A549 (cell line): ENCODE data around the gene PRKAR2B. TPM values are rescaled to one million over a fixed set of nuclear protein-coding genes. Genes with fewer than 3 reads are reported as not detected.

ENCODE experiments used
- ATAC-seq, 2 experiments: fragments of 200-7000 bp in 1 of 2; fragments of >200 bp in 1 of 2; cut with Nextera tagmentation in 1 of 2; cut with Tn5 transposase in 1 of 2; 3 replicates each; pipeline versions ENCODE4 v1.8.0 to v1.9.1; 2018 to 2020; ENCODE audit warnings: mild to moderate bottlenecking in 1 of 2, moderate library complexity in 1 of 2
- CTCF ChIA-PET: fragments of 300-600 bp; sonication (Branson Sonifier 250); formaldehyde crosslinking; extraction: SDS; loops from one replicate; lab custom pipeline; 2021; ENCODE audit warnings: antibody characterized with exemption, inconsistent platforms; lab: Yijun Ruan, JAX
- POLR2A ChIA-PET: fragments of 350-600 bp; formaldehyde crosslinking; extraction: SDS; loops from one replicate; lab custom pipeline; 2021; ENCODE audit warnings: antibody characterized with exemption, inconsistent platforms; lab: Yijun Ruan, JAX
- DNase-seq, 2 experiments: peaks; one replicate each; pipeline versions ENCODE4 v3.0.0 to v3.0.0-alpha.2; 2011 to 2016; ENCODE audit warnings: low read depth in 1 of 2, low spot score in 1 of 2
- FAIRE-seq: peaks from 2 replicates; lab custom pipeline; 2011; peaks lifted over from hg19 to GRCh38; lab: Jason Lieb, UNC
- H3K27ac ChIP-seq, 2 experiments: fragments of >200 bp; sonication (Bioruptor Twin); formaldehyde crosslinking; 3 replicates each; pipeline ENCODE4 v1.5.1; 2016 to 2017
- H3K4me1 ChIP-seq: fragments of >200 bp; sonication (Bioruptor Twin); formaldehyde crosslinking; 3 replicates; pipeline ENCODE4 v1.6.1; 2016
- H3K4me2 ChIP-seq: fragments of >200 bp; sonication (Bioruptor Twin); formaldehyde crosslinking; 3 replicates; pipeline ENCODE4 v1.6.1; 2016
- H3K4me3 ChIP-seq: fragments of >200 bp; sonication (Bioruptor Twin); formaldehyde crosslinking; 3 replicates; pipeline ENCODE4 v1.5.1; 2016
- H3K9me3 ChIP-seq: fragments of >200 bp; sonication (Bioruptor Twin); formaldehyde crosslinking; 3 replicates; pipeline ENCODE4 v1.6.1; 2016
- CBX8 ChIP-seq: fragments of 200-600 bp; sonication (generic); IDR thresholded peaks from 2 replicates; pipeline ENCODE4 v1.6.1; 2016
- CHD2 ChIP-seq: fragments of 150-350 bp; IDR thresholded peaks from 2 replicates; pipeline ENCODE4 v1.6.1; 2014; ENCODE audit warnings: low read length; ENCODE audit not compliant: partially characterized antibody
- EHMT2 ChIP-seq: fragments of 200-600 bp; sonication (generic); IDR thresholded peaks from 2 replicates; pipeline ENCODE4 v1.6.1; 2016; ENCODE audit warnings: antibody characterized with exemption, low read depth, mild to moderate bottlenecking, moderate library complexity
- EP300 ChIP-seq, 2 experiments: fragments of >200 bp; sonication (Bioruptor Twin); formaldehyde crosslinking; IDR thresholded peaks; 2 replicates in 1 of 2; 3 replicates in 1 of 2; pipeline ENCODE4 v1.6.1; 2016 to 2017
- FOSB ChIP-seq: fragments of 250-450 bp; sonication (Bioruptor Pico); IDR thresholded peaks from 2 replicates; pipeline ENCODE4 v1.5.0; 2020; ENCODE audit warnings: mild to moderate bottlenecking, moderate library complexity
- HEYL ChIP-seq: fragments of 250-450 bp; sonication (Bioruptor Pico); IDR thresholded peaks from 2 replicates; pipeline ENCODE4 v1.8.0; 2021; ENCODE audit warnings: mild to moderate bottlenecking, moderate library complexity
- HOXB5 ChIP-seq: fragments of 250-450 bp; sonication (Bioruptor Pico); IDR thresholded peaks from 2 replicates; pipeline ENCODE4 v1.5.0; 2020; ENCODE audit warnings: mild to moderate bottlenecking, moderate library complexity
- KDM1A ChIP-seq: fragments of 200-600 bp; sonication (generic); IDR thresholded peaks from 2 replicates; pipeline ENCODE4 v1.6.1; 2016; ENCODE audit warnings: low read depth, mild to moderate bottlenecking
- KDM5A ChIP-seq: fragments of 200-600 bp; sonication (generic); IDR thresholded peaks from 2 replicates; pipeline ENCODE4 v1.6.1; 2016; ENCODE audit warnings: antibody characterized with exemption, mild to moderate bottlenecking
- MAFK ChIP-seq: fragments of 450-650 bp; IDR thresholded peaks from 2 replicates; pipeline ENCODE4 v1.6.1; 2014; ENCODE audit not compliant: partially characterized antibody
- MAX ChIP-seq: IDR thresholded peaks from 2 replicates; pipeline ENCODE4 v1.6.1; 2012
- MAZ ChIP-seq: fragments of 150-350 bp; IDR thresholded peaks from 2 replicates; pipeline ENCODE4 v1.6.1; 2014; ENCODE audit warnings: antibody characterized with exemption, low read depth, low read length, borderline replicate concordance
- MYC ChIP-seq: IDR thresholded peaks from 2 replicates; pipeline ENCODE4 v1.6.1; 2012; ENCODE audit warnings: mild to moderate bottlenecking, inconsistent platforms, low read length, improper control_type of control experiment, borderline replicate concordance
- NFE2L2 ChIP-seq: fragments of 150-350 bp; conservative IDR thresholded peaks from 2 replicates; pipeline ENCODE4 v1.6.1; 2014; ENCODE audit warnings: low read length
- POLR2A ChIP-seq: IDR thresholded peaks from 2 replicates; pipeline ENCODE4 v1.6.1; 2012; ENCODE audit warnings: mild to moderate bottlenecking, low read length
- RAD21 ChIP-seq, 2 experiments: fragments of >200 bp in 1 of 2; sonication (Bioruptor Twin) in 1 of 2; formaldehyde crosslinking in 1 of 2; IDR thresholded peaks in 1 of 2; conservative IDR thresholded peaks in 1 of 2; 2 replicates in 1 of 2; 3 replicates in 1 of 2; pipeline ENCODE4 v1.6.1; 2012 to 2018; ENCODE audit warnings: inconsistent platforms in 1 of 2
- RARB ChIP-seq: fragments of 250-450 bp; sonication (Bioruptor Pico); IDR thresholded peaks from 2 replicates; pipeline ENCODE4 v1.8.0; 2021; ENCODE audit warnings: mild to moderate bottlenecking, moderate library complexity
- RNF2 ChIP-seq: fragments of 200-600 bp; sonication (generic); IDR thresholded peaks from 2 replicates; pipeline ENCODE4 v1.6.1; 2016; ENCODE audit warnings: low read depth, mild to moderate bottlenecking, antibody characterized with exemption, moderate library complexity, borderline replicate concordance
- SREBF2 ChIP-seq: fragments of 450-650 bp; IDR thresholded peaks from 2 replicates; pipeline ENCODE4 v1.6.1; 2014; ENCODE audit warnings: mild to moderate bottlenecking, moderate library complexity
- WGBS: methylation state at CpG from one replicate; pipeline ENCODE4 v1.1.6; 2017; ENCODE audit errors: missing lambda C conversion rate; 5-methylcytosine and 5-hydroxymethylcytosine counted together
- polyA plus RNA-seq, 4 experiments: library from polyadenylated mRNA; depleted of rRNA in 3 of 4; stranded (reverse); fragments of >200 nt; fragmentation: RNase III in 1 of 4; extraction: RNeasy Plus Mini Kit Qiagen cat#74134 plus additional on column Dnase treatment in 1 of 4; gene quantifications; 2 replicates in 3 of 4; 3 replicates in 1 of 4; pipeline ENCODE4 v1.2.3, GENCODE V29; 2011 to 2017
- TF ChIP-seq, protein P1 (sequence below): IDR thresholded peaks from 2 replicates; pipeline ENCODE4 v1.6.1; 2012
- TF ChIP-seq, protein P2 (sequence below): fragments of 250-450 bp; sonication (Bioruptor Pico); IDR thresholded peaks from 2 replicates; pipeline ENCODE4 v1.5.0; 2021; ENCODE audit warnings: mild to moderate bottlenecking, moderate library complexity, borderline replicate concordance
- TF ChIP-seq, protein P3 (sequence below): fragments of 150-350 bp; IDR thresholded peaks from 2 replicates; pipeline ENCODE4 v1.6.1; 2014; ENCODE audit warnings: low read depth, mild to moderate bottlenecking, low read length
- TF ChIP-seq, protein P4 (sequence below): fragments of >200 bp; sonication (Bioruptor Twin); formaldehyde crosslinking; IDR thresholded peaks from 3 replicates; pipeline ENCODE4 v1.5.1; 2016

PRKAR2B gene
- polyA plus RNA-seq, 2 of the 4 experiments (the other 2 are of a cell fraction), result 3.6 to 4.4 TPM

DNA sequence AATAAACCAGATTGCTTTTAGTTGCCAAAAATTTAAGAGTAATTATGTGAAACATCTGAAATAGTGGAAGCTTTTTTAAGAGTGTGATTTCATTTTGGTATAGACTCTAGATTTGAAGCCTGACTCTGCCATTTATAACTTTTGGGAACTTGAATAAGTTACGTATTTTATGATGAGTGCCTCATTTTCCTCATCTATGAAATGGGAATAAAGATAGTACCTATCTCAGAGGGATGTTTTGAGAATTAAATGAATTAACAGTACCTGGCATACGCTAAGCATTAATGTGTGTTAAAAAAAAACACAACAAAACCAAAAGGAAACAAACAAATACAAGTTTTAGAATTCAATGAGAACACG lies 12.9 kb downstream of the PRKAR2B start:
- DNase-seq, result no peak
- no peak overlapping the region for H3K4me2 ChIP-seq
- CTCF ChIA-PET, result interaction anchor here (0.6 to 1.0 kb wide), 3 partner anchors 9 to 110 kb away, joined by 3 read pairs; no protein-coding TSS in a partner anchor

DNA sequence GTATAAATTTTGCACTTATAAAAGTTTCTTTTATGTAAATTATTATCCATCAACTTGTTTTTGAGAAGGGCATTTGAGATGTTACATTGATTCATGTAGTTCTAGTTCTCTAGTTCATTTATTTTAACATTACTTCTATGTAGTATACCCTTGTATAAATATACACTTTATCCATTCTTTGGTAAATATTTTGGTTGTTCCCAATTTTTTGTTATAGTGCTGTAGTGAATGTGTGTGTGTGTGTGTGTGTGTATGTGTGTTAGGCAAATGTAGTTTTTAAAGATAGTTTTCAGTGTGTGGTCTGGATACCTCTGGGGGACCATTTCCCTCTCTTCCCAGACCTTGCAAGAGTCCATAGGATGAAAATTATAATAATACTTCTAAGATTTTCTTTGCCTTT lies 15.0 kb downstream of the PRKAR2B start:
- no peak overlapping the region for H3K4me2 ChIP-seq
- ChIA-PET POLR2A (no interaction called here), CTCF (no interaction called here)
- TF ChIP-seq KDM1A (no peak), RAD21 (conservative IDR thresholded peaks at IDR 0.05 in 1 of 2, IDR thresholded peaks at IDR 0.05 in 1 of 2) (no peak), CBX8 (no peak), KDM5A (no peak), RARB (CRISPR knock-in tag) (no peak), CHD2 (no peak), MYC (no peak), HOXB5 (CRISPR knock-in tag) (no peak), RNF2 (no peak)
- no peak overlapping the region for H3K4me3 ChIP-seq
- no peaks in the 10 kb centered on the region for H3K4me1 ChIP-seq
- no peak for FAIRE-seq
- no peak for DNase-seq
- no peak for ATAC-seq
- H3K9me3 ChIP-seq, result no peaks in the 10 kb centered on the region
- no peak overlapping the region for H3K27ac ChIP-seq

More for the DNA sequence above, 12.9 kb downstream of the PRKAR2B start:
- TF ChIP-seq EHMT2 (no peak), NFE2L2 (no peak), SREBF2 (no peak), MAX (no peak), MAFK (no peak), HEYL (CRISPR knock-in tag) (no peak), POLR2A (no peak), MAZ (no peak), EP300 (IDR thresholded peaks at IDR 0.05) (no peak), FOSB (CRISPR knock-in tag) (no peak), CBX8 (no peak)
- TF ChIP-seq, protein P1, sequence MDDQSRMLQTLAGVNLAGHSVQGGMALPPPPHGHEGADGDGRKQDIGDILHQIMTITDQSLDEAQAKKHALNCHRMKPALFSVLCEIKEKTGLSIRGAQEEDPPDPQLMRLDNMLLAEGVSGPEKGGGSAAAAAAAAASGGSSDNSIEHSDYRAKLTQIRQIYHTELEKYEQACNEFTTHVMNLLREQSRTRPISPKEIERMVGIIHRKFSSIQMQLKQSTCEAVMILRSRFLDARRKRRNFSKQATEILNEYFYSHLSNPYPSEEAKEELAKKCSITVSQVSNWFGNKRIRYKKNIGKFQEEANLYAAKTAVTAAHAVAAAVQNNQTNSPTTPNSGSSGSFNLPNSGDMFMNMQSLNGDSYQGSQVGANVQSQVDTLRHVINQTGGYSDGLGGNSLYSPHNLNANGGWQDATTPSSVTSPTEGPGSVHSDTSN, result no peak
- TF ChIP-seq, protein P2, sequence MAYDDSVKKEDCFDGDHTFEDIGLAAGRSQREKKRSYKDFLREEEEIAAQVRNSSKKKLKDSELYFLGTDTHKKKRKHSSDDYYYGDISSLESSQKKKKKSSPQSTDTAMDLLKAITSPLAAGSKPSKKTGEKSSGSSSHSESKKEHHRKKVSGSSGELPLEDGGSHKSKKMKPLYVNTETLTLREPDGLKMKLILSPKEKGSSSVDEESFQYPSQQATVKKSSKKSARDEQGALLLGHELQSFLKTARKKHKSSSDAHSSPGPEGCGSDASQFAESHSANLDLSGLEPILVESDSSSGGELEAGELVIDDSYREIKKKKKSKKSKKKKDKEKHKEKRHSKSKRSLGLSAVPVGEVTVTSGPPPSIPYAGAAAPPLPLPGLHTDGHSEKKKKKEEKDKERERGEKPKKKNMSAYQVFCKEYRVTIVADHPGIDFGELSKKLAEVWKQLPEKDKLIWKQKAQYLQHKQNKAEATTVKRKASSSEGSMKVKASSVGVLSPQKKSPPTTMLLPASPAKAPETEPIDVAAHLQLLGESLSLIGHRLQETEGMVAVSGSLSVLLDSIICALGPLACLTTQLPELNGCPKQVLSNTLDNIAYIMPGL (CRISPR knock-in tag), result no peak
- TF ChIP-seq, protein P3, sequence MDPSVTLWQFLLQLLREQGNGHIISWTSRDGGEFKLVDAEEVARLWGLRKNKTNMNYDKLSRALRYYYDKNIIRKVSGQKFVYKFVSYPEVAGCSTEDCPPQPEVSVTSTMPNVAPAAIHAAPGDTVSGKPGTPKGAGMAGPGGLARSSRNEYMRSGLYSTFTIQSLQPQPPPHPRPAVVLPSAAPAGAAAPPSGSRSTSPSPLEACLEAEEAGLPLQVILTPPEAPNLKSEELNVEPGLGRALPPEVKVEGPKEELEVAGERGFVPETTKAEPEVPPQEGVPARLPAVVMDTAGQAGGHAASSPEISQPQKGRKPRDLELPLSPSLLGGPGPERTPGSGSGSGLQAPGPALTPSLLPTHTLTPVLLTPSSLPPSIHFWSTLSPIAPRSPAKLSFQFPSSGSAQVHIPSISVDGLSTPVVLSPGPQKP, result no peak
- TF ChIP-seq, protein P4, sequence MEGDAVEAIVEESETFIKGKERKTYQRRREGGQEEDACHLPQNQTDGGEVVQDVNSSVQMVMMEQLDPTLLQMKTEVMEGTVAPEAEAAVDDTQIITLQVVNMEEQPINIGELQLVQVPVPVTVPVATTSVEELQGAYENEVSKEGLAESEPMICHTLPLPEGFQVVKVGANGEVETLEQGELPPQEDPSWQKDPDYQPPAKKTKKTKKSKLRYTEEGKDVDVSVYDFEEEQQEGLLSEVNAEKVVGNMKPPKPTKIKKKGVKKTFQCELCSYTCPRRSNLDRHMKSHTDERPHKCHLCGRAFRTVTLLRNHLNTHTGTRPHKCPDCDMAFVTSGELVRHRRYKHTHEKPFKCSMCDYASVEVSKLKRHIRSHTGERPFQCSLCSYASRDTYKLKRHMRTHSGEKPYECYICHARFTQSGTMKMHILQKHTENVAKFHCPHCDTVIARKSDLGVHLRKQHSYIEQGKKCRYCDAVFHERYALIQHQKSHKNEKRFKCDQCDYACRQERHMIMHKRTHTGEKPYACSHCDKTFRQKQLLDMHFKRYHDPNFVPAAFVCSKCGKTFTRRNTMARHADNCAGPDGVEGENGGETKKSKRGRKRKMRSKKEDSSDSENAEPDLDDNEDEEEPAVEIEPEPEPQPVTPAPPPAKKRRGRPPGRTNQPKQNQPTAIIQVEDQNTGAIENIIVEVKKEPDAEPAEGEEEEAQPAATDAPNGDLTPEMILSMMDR, result no peak
- no peak for ATAC-seq
- WGBS, result 63% methylated on average over 3 of the region's 3 CpGs
- POLR2A ChIA-PET, result no interaction called here
- H3K4me3 ChIP-seq, result no peak overlapping the region
- FAIRE-seq, result no peak
- no peaks in the 10 kb centered on the region for H3K9me3 ChIP-seq
- no peaks in the 10 kb centered on the region for H3K4me1 ChIP-seq
- H3K27ac ChIP-seq, result no peak overlapping the region
